ENCODE results near the gene ERBB4.

The ERBB4 gene

GRCh38 chr2:212535996-212536816 is 2.4 kb downstream of the ERBB4 start:
- DNase-seq (ENCODE audit: low spot score), result no peak
- peaks cover 57% of the 10 kb centered on the region for H3K27me3 Mint-ChIP-seq (ENCODE audit: low read depth)
- H3K4me3 Mint-ChIP-seq, result peak overlapping the region; percentile 14
- H3K27ac Mint-ChIP-seq, result no peak overlapping the region
- H3K9me3 Mint-ChIP-seq, result no peaks in the 10 kb centered on the region
- H3K4me1 Mint-ChIP-seq (ENCODE audit: low read depth), result peaks cover 7% of the 10 kb centered on the region
- no peaks in the 10 kb centered on the region for H3K36me3 Mint-ChIP-seq (ENCODE audit: low read depth)

DNA sequence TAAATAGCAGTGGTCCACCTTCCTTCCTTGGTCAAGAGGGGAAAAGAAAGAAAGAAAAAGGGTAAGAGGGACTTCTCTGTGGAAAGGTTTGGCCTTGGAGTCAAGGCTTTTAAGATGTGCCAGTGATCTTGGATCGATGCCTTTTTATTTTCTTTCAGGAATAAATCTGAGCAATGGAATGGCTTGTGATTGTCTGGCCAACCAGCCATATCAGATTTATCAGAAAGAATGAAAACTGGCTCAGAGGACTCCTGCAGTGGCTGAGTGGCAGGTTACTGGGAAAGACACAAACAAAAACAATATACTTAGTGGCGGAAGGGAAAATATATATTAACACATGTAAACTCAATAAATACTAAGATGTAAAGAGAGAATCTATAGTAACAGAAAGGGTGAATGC is 4.3 kb downstream of the ERBB4 start:
- peaks cover 43% of the 10 kb centered on the region for H3K27me3 Mint-ChIP-seq (ENCODE audit: low read depth)
- DNase-seq (ENCODE audit: low spot score), result no peak
- no peak overlapping the region for H3K27ac Mint-ChIP-seq
- H3K4me1 Mint-ChIP-seq (ENCODE audit: low read depth), result peaks cover 4% of the 10 kb centered on the region
- H3K36me3 Mint-ChIP-seq (ENCODE audit: low read depth), result no peaks in the 10 kb centered on the region
- H3K9me3 Mint-ChIP-seq, result no peaks in the 10 kb centered on the region
- H3K4me3 Mint-ChIP-seq, result no peak overlapping the region

DNA sequence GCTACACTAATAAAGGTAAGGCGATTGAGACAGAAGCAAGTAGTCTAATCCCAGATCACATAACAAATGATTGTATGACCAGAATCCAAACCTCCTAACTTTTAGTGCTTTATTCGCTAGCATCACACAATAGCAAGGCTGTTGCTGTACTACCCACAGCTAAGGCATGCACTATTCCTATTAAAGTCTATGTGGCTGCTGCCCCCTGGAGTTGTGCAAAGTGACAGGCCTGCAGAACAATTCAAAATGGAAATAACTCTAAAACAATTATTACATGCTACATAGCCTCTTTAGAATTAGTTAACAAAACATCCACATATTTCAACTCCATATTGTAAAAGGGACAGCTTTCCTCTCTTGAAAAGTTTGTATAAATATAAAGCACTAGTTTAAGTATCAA is 6.0 kb downstream of the ERBB4 start:
- no peak overlapping the region for H3K27ac Mint-ChIP-seq
- H3K36me3 Mint-ChIP-seq (ENCODE audit: low read depth), result no peaks in the 10 kb centered on the region
- no peaks in the 10 kb centered on the region for H3K9me3 Mint-ChIP-seq
- H3K27me3 Mint-ChIP-seq (ENCODE audit: low read depth), result peaks cover 30% of the 10 kb centered on the region
- no peak for DNase-seq (ENCODE audit: low spot score)
- peaks cover 4% of the 10 kb centered on the region for H3K4me1 Mint-ChIP-seq (ENCODE audit: low read depth)
- H3K4me3 Mint-ChIP-seq, result no peak overlapping the region

- H3K27ac Mint-ChIP-seq, result no peak overlapping the region
- H3K9me3 Mint-ChIP-seq, result no peaks in the 10 kb centered on the region
- no peak overlapping the region for H3K4me3 Mint-ChIP-seq
- H3K27me3 Mint-ChIP-seq (ENCODE audit: low read depth), result peaks cover 26% of the 10 kb centered on the region
- H3K36me3 Mint-ChIP-seq (ENCODE audit: low read depth), result no peaks in the 10 kb centered on the region
- DNase-seq (ENCODE audit: low spot score), result no peak
- peaks cover 4% of the 10 kb centered on the region for H3K4me1 Mint-ChIP-seq (ENCODE audit: low read depth)
Measured at GRCh38 chr2:212532087-212532486, 6.5 kb downstream of the ERBB4 start.

GRCh38 chr2:212531499-212531898 is 7.1 kb downstream of the ERBB4 start:
- peaks cover 1% of the 10 kb centered on the region for H3K4me1 Mint-ChIP-seq (ENCODE audit: low read depth)
- H3K36me3 Mint-ChIP-seq (ENCODE audit: low read depth), result no peaks in the 10 kb centered on the region
- no peak for DNase-seq (ENCODE audit: low spot score)
- no peaks in the 10 kb centered on the region for H3K9me3 Mint-ChIP-seq
- no peak overlapping the region for H3K27ac Mint-ChIP-seq
- peaks cover 20% of the 10 kb centered on the region for H3K27me3 Mint-ChIP-seq (ENCODE audit: low read depth)
- no peak overlapping the region for H3K4me3 Mint-ChIP-seq

DNA sequence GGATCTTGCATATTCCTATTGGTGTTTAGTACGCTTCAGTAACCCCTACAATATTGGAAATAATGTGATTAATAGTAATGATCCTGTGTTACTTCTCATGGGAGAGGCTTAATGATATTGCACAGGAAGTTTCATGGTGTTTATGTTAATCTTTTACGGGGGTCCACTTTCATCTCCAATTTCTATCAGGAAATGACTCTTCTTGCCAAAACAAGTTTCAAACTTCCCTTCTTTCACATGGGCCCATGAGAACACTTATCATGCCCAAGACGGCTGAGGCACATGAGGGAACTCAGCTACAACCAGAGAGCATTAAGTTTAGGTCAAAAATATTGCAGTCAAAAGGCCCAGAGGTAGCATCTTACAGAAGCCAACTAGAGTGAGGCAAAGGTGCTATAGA is 7.6 kb downstream of the ERBB4 start:
- no peak overlapping the region for H3K4me3 Mint-ChIP-seq
- no peaks in the 10 kb centered on the region for H3K4me1 Mint-ChIP-seq (ENCODE audit: low read depth)
- DNase-seq (ENCODE audit: low spot score), result no peak
- H3K9me3 Mint-ChIP-seq, result no peaks in the 10 kb centered on the region
- H3K36me3 Mint-ChIP-seq (ENCODE audit: low read depth), result no peaks in the 10 kb centered on the region
- no peak overlapping the region for H3K27ac Mint-ChIP-seq
- peaks cover 15% of the 10 kb centered on the region for H3K27me3 Mint-ChIP-seq (ENCODE audit: low read depth)

DNA sequence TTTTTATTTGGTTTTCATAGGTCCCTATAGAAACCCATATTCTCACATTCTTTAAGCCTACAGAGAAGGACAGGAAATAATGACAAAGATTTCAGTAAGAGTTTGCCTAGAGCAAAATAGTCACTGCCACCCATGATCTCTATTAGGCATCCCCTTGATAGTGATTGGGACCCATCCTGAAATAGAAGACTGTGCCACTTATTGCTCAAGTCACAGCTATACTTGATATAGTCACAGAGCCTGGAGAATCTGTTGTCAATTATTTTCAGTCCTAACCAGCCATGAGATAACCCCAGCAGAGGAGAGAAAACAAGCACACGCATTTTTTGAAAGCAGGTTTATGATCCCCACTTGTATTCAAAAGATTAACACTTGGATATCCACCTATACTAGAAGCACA is 8.2 kb downstream of the ERBB4 start:
- DNase-seq (ENCODE audit: low spot score), result no peak
- H3K27me3 Mint-ChIP-seq (ENCODE audit: low read depth), result peaks cover 12% of the 10 kb centered on the region
- H3K27ac Mint-ChIP-seq, result no peak overlapping the region
- H3K36me3 Mint-ChIP-seq (ENCODE audit: low read depth), result no peaks in the 10 kb centered on the region
- no peaks in the 10 kb centered on the region for H3K4me1 Mint-ChIP-seq (ENCODE audit: low read depth)
- no peak overlapping the region for H3K4me3 Mint-ChIP-seq
- no peaks in the 10 kb centered on the region for H3K9me3 Mint-ChIP-seq

- DNase-seq (ENCODE audit: low spot score), result no peak
- H3K27ac Mint-ChIP-seq, result no peak overlapping the region
- H3K4me1 Mint-ChIP-seq (ENCODE audit: low read depth), result no peaks in the 10 kb centered on the region
- no peaks in the 10 kb centered on the region for H3K9me3 Mint-ChIP-seq
- no peaks in the 10 kb centered on the region for H3K36me3 Mint-ChIP-seq (ENCODE audit: low read depth)
- H3K27me3 Mint-ChIP-seq (ENCODE audit: low read depth), result peaks cover 3% of the 10 kb centered on the region
- no peak overlapping the region for H3K4me3 Mint-ChIP-seq
Measured at GRCh38 chr2:212528106-212528856, 10.3 kb downstream of the ERBB4 start.

- Mint-ChIP-seq H3K27ac (no peak overlapping the region), H3K4me1 (ENCODE audit: low read depth) (no peaks in the 10 kb centered on the region), H3K4me3 (no peak overlapping the region), H3K36me3 (ENCODE audit: low read depth) (no peaks in the 10 kb centered on the region), H3K9me3 (no peaks in the 10 kb centered on the region), H3K27me3 (ENCODE audit: low read depth) (peaks cover 3% of the 10 kb centered on the region)
- no peak for DNase-seq (ENCODE audit: low spot score)
Measured at GRCh38 chr2:212526059-212526458, 12.5 kb downstream of the ERBB4 start.

- no peaks in the 10 kb centered on the region for H3K4me1 Mint-ChIP-seq (ENCODE audit: low read depth)
- H3K9me3 Mint-ChIP-seq, result no peaks in the 10 kb centered on the region
- no peaks in the 10 kb centered on the region for H3K27me3 Mint-ChIP-seq (ENCODE audit: low read depth)
- H3K36me3 Mint-ChIP-seq (ENCODE audit: low read depth), result no peaks in the 10 kb centered on the region
- no peak for DNase-seq (ENCODE audit: low spot score)
- H3K27ac Mint-ChIP-seq, result no peak overlapping the region
- H3K4me3 Mint-ChIP-seq, result no peak overlapping the region
Measured at GRCh38 chr2:212523756-212524155, 14.8 kb downstream of the ERBB4 start.

DNA sequence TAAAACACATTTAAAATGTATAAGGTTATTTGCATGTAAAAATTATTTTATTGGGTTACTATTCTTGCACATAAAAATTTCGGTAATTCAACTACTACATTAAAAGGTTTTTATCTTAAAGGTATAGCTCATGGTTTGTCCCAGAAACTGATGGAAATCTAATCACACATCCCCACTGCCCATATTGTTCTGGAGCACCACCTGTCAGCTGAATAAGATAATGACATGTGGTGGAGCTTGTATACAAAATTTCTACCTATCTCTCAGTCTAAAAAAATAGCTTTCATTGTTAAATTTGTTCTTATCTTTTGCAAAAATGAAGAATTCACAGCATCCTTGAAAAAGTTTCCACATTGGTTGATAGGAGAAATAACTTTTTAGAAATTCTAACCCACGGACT is 18.3 kb downstream of the ERBB4 start:
- Mint-ChIP-seq H3K27me3 (ENCODE audit: low read depth) (no peaks in the 10 kb centered on the region), H3K27ac (no peak overlapping the region), H3K4me1 (ENCODE audit: low read depth) (no peaks in the 10 kb centered on the region), H3K9me3 (no peaks in the 10 kb centered on the region), H3K36me3 (ENCODE audit: low read depth) (no peaks in the 10 kb centered on the region), H3K4me3 (no peak overlapping the region)
- DNase-seq (ENCODE audit: low spot score), result no peak

DNA sequence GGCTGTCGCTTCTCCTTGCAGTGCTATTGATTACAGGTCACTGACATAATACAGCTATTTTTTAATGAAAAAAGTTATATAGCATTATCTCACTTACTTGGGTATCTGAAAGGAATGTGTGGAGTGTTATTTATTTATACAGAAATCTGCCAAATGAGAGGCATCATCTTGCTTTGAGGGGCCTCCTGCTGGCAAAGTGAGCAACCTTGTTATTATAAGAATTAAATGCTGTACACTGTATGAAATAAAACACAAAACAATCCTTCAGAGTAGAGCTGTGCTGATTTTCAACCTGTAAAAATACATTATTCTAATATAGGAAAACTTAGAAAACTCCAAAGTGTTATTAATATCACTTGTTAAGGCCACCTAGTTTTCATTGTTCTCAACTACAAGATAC is 20.9 kb downstream of the ERBB4 start:
- DNase-seq (ENCODE audit: low spot score), result no peak
- Mint-ChIP-seq H3K36me3 (ENCODE audit: low read depth) (no peaks in the 10 kb centered on the region), H3K4me3 (no peak overlapping the region), H3K4me1 (ENCODE audit: low read depth) (no peaks in the 10 kb centered on the region), H3K27ac (no peak overlapping the region), H3K9me3 (no peaks in the 10 kb centered on the region), H3K27me3 (ENCODE audit: low read depth) (no peaks in the 10 kb centered on the region)

- Mint-ChIP-seq H3K27ac (no peak overlapping the region), H3K4me3 (no peak overlapping the region), H3K27me3 (ENCODE audit: low read depth) (no peaks in the 10 kb centered on the region), H3K36me3 (ENCODE audit: low read depth) (no peaks in the 10 kb centered on the region), H3K9me3 (no peaks in the 10 kb centered on the region), H3K4me1 (ENCODE audit: low read depth) (no peaks in the 10 kb centered on the region)
- DNase-seq (ENCODE audit: low spot score), result no peak
Measured at GRCh38 chr2:212505586-212505985, 33.0 kb downstream of the ERBB4 start.

DNA sequence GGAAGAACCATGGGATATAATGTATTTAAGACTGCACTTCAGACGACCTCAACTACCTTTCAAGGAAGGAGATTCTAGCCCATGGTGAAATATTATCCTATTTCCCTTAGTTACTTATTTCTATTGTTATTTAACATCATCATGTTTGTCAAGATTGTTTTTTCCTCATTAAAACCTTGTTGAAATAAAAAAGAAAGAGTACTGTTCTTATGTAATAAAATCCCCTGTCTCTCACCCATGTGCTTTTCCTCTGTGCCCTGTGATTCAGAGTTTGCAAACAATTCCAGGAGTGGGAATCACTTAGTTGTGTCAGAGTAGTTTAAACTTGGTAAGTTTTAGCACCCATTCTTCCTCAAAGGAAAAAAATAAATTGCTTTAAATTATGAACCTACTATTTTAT is 43.6 kb downstream of the ERBB4 start:
- Mint-ChIP-seq H3K4me1 (ENCODE audit: low read depth) (no peaks in the 10 kb centered on the region), H3K4me3 (no peak overlapping the region), H3K9me3 (no peaks in the 10 kb centered on the region), H3K27me3 (ENCODE audit: low read depth) (no peaks in the 10 kb centered on the region), H3K27ac (no peak overlapping the region), H3K36me3 (ENCODE audit: low read depth) (no peaks in the 10 kb centered on the region)
- no peak for DNase-seq (ENCODE audit: low spot score)
